ENCODE results near the gene UBE2O.
A peak's percentile ranks its signal among the peaks of the same experiment; 100 is the strongest.

Gene UBE2O

DNA sequence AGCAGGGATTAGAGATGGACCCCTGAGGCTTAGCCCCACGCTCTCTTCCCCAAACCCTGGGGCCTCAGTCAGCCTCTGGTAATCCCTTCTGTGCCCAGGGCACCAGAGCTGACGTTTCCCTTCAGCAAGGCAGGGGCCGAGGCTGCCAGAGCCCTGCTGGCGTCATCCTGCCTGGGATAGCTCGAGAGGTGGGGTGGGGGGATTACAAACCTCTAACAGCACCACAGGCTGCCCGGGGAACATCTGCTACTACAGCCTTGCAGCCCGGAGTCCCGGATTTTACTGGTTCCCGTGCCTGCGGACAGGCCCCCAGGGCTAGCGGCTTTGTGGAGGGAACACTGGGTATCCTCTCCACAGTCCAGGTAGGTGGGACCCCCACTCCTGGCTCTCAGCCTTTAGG lies 14.4 kb upstream of the UBE2O start, which contains the start of gene AANAT:
Gene AANAT, plus strand, starts transcription at position 238 of the 400 bp plus-strand sequence. CDS start 1,144 bp downstream, outside the sequence.
- DNase-seq (ENCODE audit: low read depth) = no peak

DNA sequence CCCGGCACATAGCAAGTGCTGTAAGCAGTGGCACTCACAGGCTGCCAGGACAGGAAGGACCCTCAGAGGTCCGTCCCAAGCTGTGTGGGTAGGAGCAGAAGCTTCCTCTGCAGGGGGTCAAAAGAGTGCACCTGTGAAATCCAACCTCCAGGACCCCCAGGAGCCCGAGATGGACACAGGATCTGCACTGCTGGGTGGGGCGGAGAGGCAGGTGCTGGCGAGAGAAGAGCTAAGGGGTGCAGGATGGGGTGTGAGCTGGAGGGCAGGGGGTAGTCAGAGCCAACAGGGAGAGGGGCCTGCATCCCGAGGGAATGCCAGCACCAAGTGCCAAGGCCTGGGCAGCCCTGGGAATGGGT lies 13.8 kb upstream of the UBE2O start:
- no peak for DNase-seq (ENCODE audit: low read depth)

- no peak for DNase-seq (ENCODE audit: low read depth)
Observed at GRCh38 chr17:76462556-76463290, 9.8 kb upstream of the UBE2O start.

GRCh38 chr17:76461765-76462555 lies 9.0 kb upstream of the UBE2O start:
- DNase-seq (ENCODE audit: low read depth) = no peak

DNA sequence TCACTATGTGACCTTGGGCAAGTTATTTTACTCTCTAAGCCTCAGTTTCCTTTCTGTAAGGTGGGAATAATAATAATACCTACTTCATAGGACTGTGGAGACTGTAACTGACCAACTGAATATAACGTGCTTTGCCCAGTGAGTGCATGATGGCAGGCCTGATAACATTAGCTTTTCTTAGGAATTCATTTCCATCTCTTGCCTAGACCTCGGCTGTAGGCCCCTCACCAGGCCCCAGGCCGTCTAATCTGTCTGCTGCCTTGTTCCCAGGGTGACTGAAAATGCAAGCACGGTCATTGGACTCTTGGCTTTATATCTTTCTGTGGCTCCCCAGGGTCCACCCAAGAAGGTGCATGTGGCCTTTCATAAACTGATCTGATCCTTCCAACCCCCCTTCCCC lies 6.7 kb upstream of the UBE2O start:
- DNase-seq (ENCODE audit: low read depth) = no peak

DNA sequence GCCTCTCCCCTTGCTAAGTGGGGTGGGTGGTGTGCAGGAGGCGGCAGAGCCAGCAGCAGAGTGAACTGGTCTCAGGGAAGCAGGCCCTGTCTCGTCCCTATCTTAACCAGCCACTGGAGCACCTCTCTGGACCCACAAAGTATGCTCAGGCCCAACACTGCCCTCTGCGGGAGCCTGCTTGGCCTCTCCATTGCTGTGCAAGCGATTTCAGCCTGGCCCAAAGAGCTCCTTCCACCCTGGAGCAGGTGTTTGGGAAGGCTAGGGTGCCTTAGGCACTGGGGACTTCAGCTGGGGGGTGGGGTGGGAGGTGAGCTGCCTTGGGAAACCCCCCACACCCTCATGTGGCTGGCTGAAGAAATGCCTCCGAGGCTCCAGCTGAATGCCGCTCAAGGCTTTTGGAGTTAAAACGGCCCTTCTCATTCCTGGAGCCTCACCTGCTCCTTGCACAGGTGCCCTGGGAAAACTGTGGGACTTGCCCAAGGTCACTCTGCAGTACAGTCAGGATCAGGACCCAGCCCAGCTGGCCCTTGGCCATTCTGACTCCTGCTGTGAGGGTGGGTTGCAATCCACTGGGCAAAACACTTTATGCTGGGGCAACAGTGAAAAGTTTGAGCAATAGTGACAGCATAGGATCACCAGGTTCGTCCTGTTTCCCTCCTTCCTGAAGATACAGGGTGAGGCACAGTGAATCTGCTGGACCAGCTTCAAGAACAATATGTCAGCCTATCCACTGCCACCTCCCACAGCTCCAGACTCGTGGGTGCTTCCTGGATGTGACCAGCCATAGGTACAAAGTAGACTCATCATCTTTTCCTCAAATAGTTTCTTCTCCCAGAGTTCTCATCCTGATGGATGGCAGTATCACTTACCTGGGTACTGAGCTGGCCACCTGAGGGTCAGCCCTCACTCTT lies 5.9 kb upstream of the UBE2O start:
- DNase-seq (ENCODE audit: low read depth) = no peak

GRCh38 chr17:76453431-76453743 lies 435 bp upstream of the UBE2O start:
- no peak for DNase-seq (ENCODE audit: low read depth)

- DNase-seq (ENCODE audit: low read depth) = no peak
Observed at GRCh38 chr17:76452127-76452659, 759 bp downstream of the UBE2O start.

- no peak for DNase-seq (ENCODE audit: low read depth)
Observed at GRCh38 chr17:76451506-76451905, 1.4 kb downstream of the UBE2O start.

- no peak for DNase-seq (ENCODE audit: low read depth)
Observed at GRCh38 chr17:76449126-76449525, 3.8 kb downstream of the UBE2O start.

DNA sequence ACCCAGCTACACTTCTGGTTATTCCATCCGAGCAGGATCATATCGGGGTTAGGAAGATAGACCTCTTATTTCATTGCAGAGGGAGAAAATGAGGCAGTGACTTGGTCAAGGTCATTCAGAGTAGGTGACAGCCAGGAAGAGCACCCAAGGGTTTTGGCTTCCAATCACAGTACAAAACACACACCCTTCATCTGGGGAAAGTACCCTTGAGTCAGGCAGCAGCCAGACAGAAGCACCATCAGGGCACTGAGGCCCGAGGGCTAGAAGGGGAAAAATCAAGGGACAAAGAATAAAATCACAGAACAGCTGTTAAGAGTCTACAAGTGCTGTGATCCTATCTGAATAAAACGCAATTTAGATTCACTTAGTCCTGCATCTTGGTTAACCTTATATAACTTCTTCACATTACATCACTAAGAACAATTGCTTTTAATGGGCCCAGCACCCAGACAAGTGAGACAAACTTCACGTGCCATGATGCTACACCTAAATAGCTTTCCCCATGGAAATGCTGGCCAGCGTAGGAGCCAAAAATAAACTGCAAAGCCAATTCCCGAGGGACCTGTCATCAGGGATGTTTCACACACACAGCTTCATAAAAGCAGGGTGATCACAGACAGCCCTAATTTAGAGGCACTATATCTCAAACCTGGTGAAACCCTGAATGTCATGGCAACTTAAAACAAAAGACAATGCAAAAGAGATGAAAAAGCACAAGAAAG lies 4.9 kb downstream of the UBE2O start:
- DNase-seq (ENCODE audit: low read depth) = no peak

GRCh38 chr17:76446449-76447231 lies 6.3 kb downstream of the UBE2O start:
- DNase-seq (ENCODE audit: low read depth) = peak; percentile 86

- DNase-seq (ENCODE audit: low read depth) = no peak
Observed at GRCh38 chr17:76445697-76446448, 7.1 kb downstream of the UBE2O start.

GRCh38 chr17:76444518-76445311 lies 8.2 kb downstream of the UBE2O start:
- no peak for DNase-seq (ENCODE audit: low read depth)

DNA sequence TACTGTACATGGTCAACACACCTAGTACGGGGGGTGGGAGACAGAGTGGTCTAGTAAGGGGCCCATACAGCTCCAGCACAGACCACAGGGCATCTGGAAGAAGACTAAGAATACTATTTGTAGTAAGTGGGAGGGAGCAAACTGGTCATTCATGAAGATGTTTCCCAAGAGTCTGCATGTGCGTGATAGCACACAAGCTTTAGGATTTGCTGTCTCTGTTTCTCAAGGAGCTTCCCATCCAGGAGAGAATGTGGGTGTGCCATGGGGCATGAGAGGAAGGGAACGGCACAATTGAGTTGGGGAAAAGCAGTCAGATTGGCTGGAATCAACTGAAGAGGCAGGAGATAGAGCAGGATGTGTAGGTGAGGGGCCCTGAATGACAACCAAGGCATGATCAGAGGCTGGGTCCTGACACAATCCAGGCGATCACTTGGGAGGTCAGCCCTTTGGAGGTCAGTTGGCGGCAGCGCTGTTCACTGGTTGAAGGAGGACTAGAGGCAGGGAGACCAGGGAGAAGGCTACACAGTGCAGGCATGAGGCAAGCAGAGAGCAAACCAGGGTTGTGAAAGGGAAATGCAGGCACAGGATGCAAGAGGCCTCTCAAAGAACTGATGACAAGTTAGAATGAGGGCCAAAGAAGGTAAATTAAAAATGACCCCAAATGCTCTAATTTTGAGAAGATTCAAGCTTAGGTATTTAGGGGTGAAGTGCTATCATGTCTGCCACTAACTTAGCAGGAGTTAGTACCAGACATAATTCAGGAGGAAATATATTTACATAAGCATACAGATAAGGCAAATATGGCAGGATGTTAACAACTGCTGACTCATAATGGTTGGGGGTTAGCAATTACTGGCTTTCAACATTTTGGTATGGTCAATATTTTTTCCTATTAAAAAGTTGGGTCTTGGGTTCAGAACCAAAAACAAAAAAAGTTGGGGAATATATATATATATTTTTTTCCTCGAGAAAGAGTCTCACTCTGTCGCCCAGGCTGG lies 10.3 kb downstream of the UBE2O start:
- no peak for DNase-seq (ENCODE audit: low read depth)

DNA sequence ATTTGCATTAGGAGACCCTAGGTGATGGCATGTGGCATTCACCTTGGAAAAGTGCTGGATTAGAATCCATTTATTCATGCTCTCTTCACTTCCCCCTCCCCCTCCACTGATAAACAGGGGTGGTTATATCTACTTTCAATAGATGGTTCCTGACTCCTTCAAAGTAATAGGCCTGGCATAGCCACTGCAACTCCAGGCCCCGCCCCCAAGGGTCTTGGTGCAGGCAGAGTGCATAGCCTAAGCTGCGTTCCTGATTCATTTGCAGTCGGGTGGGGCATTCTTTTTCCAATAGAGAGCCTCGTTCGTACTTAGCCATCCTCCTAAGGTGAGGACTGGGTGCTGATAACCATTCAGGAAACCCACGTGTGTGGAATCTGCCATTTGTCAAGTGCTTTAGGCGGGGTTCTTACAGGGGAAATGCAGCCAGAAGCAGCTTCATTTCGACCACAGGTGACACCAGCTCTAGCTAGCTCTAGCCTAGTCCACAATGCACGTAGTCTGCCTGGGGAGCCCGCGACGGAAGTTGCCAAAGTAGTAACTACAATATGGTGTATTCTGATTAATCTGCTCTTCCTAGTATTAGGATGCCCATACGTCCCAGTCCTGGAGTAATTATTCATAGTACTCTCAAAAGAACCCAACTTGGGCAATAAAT lies 11.1 kb downstream of the UBE2O start:
- DNase-seq (ENCODE audit: low read depth) = no peak

DNA sequence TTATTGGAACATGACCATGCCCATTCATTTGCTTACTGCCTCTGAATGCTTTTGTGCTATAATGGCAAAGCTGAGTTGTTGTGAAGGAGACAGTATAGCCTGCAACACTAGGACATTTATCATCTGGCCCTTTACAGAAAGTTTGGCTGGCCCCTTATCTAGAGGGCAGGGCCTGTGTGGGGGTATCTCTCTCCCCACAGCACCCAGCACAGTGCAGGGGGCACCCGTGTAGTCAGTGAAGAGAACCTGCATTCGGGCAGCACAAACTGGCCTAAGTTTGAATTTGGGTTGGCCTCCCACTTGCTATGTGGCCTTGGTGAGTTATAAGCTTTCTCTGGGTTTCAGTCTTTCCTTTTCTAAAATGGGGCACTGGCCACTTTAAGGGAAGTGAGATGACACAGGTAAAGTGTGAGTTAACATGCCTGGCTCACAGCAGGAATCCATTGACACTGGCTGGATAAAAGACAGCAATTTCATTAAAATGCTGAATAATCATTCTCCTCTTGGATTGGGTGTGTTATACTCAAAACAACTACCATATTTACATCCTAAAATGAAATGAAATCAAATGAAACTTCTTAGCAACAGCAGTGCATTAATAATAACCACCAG lies 12.1 kb downstream of the UBE2O start:
- DNase-seq (ENCODE audit: low read depth) = no peak

Measured in HS-5 (cell line).